ENCODE results near the gene TEDC2.
"Not testable (repeated sequence)": the region's sequence is repeated elsewhere in the genome, so short reads cannot be mapped to it uniquely, and the experiment has no call there.

Gene TEDC2

DNA sequence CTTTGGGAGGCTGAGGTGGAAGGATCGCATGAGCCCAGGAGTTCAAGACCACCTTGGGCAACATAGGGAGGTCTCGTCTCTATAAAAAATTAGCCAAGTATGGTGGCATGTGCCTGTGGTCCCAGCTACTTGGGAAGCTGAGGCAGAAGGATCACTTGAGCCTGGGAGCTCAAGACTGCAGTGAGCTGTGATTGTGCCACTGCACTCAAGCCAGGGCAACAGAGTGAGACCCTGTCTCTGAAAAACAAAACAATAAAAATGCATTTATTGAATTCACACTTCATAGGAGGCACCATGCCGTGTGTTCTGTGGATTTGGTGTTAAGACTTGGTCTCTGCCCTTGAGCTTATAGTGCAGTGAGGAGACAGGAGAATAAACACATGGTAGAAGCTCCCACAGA, 17.4 kb downstream of the TEDC2 start:
- DNase-seq (ENCODE audit: low read depth, low spot score) = no peak

DNA sequence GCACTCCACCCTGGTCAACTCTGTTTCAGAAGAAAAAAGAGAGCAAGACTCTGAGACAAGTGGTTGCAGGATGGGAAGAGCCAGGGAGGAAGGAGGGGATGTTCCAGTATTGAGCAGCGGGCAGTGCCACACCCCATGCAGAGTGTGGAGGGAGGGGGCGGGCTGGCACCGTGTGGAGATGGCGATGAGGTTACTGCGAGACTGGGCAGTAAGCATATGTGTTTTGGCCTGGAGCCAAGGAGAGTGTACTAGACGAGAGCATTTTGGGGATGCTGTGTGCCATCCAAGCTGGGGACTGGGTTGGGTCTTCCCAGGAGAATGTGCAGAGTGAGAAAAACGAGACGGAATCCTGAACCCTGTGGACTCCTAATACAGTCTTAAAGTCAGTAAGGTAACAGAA, 18.4 kb downstream of the TEDC2 start:
- no peak for DNase-seq (ENCODE audit: low read depth, low spot score)

DNA sequence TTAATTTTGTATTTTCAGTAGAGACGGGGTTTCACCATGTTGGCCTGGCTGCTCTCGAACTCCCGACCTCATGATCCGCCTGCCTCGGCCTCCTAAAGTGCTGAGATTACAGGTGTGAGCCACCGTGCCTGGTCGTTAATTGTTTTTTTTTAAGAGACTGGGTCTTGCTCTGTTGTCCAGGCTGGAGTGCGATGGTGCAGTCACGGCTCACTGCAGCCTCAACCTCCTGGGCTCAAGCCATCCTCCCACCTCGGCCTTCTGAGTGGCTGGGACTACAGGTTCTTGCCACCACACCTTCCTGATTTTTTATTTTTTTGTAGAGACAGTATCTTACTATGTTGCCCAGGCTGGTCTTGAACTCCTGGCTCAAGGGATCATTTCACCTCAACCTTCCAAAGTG, 20.1 kb downstream of the TEDC2 start:
- not testable (repeated sequence) for DNase-seq (ENCODE audit: low read depth, low spot score)

DNA sequence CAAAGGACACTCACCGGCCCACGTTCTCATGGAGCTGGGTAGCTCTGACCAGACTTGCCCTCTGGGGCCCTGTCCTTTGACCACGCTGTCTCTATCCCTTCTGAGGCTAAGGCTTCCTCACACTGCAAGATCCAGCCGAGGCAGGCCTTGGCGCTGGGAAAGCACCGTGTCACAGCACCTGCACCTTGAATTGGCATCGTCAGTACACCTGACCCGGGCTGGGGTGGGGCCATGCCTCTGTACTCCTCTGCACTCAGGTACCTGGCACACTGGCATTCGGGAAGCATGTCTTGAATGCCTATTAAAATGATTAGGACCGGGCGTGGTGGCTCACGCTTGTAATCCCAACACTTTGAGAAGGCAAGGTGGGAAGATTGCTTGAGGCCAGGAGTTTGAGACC, 21.0 kb downstream of the TEDC2 start:
- no peak for DNase-seq (ENCODE audit: low read depth, low spot score)

DNA sequence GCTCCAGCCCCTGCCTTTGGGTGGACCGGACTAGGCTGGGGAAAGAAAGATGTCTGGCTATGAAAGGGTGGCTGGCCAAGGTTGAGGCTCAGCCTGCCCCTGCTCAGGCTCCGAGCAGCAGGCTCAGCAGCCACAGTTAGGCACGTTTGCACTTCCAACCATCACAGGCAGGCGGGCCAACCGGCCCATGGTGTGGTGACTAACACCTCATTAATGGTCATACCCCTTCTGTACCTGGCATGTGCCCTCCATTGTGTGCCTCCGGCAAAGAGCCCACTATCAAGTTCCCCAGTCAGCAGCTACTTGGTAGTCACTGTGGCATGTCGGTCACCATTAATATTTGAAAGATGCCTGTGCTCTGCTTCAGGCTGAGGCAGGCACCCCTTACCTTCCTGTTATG, 21.8 kb downstream of the TEDC2 start:
- no peak for DNase-seq (ENCODE audit: low read depth, low spot score)

DNA sequence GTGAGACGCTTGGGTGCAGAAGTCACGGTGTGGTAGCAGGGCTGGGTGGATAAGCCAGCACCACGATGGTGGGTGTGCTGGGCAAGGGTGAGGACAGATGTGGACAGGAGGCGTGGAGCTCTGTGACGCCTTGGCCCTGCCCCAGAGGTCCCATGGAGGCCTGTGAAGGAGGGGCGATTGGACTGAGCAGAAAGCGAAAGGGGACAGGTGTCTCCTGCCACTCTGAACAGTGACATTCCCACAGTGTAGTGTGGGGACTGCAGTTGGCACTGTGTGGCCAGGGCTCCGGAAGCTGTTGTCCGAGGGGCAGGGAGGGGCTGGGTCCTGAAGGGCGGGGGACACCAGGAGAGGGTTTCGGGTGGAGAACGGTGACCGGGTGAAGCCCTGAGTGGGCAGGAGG, 22.3 kb downstream of the TEDC2 start:
- DNase-seq (ENCODE audit: low read depth, low spot score) = no peak

DNA sequence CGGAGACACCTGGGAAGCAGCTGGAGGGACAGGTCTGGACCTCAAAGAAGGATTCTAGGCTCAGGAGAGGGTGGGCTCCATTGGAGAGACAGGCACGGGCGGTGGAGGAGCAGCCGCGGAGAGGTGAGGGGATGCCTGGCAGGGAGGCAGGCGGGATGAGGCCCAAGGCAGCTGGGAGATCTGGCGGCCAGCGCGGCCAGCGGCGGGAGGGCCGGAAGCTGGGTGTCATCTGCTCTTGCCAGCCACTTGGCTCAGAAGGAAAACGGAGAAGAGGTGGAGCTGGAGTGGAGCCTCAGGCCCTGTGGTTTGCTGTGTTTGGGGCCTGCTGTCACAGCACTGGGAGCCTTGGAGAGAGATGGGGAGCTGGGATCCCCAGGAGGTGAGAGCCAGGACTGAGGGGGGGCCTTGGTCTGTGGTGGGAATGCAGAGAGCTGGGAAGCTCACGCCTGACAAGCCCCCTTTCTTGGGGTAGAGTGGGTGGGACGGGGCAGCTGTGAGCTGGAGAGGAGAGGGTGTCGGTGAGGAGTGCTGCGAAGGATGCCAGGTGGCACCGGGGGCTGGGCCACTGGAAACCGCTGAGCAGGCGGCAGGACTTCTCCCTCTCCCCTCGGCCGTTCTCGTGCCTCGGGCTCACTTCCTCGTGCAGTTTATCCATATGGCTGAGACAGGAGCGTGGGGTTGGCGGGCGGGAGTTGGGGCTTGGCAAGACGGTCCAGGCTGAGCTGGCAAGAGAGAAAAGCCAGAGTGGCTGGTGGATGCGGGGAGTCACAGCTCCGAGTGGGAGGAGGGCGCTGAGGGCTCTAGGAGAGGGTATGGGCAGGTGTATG, 23.0 kb downstream of the TEDC2 start:
- no peak for DNase-seq (ENCODE audit: low read depth, low spot score)

DNA sequence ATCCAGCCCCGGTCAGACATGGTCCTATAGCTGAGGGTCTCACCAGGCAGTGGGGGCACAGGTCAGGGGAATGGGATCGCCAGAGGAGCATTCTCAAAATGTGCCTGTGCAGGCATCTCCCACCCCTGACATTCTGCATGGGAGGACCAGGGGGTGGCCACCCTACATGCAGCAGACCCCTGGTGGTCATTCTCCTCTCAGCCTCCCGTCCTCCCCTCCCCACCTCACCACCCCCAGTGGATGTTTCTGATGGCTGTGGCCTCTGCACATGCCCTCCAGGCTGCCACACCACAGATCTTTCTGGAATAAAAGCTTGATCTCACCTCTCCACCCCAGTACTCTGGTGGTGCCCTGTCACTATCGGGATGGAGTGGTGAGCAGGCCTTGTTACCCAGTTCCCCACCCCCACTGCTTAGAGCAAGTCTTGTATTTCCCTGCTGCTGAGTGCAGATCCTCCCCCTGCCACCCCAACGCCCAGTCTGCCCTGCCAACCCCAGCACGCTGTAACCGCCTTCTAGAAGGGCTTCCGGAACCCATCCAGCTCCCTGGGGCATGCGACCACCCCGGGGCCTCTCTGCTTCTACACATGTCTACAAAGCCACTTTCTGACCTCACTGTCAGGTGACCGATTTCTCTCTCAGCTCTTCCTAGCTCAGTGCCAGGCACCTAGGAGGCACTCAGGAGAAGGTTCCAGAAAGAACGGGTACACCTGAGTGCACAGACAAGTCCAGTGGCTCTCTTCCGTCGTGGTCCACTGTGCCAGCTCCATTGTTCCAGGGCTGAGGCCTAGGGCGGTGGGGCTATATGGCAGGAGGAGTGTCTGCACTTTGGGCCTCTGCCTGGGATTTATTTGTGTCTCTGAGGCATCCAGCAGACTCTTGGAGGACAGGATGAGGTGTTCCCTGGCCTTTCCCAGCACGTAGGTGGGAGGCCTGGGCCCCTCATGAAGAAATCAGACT, 24.3 kb downstream of the TEDC2 start:
- DNase-seq (ENCODE audit: low read depth, low spot score) = no peak

DNA sequence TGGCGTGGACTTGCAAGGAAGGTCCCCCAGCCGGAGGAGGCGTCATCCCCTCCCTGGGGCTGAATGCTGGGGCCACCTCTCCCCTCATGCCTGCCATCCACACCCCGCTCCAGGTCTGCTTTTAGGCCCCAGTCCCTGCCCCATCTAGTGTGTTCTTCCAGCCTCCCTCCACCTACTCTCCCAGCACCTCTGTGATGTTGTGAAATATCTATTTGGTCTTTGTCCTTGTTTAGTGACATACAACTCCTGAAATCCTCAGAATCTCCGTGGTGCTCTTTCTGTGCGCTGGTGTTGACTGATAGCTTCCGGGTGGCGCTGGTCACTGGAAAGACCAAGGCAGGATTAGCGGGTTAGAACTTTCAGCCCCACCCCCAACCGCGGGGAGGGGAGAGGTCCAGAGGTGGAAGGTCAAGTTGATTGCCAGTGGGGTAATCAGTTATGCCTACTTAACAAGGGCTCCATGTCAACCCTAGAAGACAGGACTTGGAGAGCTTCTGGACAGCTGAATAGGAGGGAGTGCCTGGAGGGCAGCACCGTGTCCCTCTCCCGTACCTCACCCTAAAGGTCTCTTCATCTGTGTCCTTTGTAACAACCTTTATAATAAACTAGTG, 25.1 kb downstream of the TEDC2 start:
- no peak for DNase-seq (ENCODE audit: low read depth, low spot score)

DNA sequence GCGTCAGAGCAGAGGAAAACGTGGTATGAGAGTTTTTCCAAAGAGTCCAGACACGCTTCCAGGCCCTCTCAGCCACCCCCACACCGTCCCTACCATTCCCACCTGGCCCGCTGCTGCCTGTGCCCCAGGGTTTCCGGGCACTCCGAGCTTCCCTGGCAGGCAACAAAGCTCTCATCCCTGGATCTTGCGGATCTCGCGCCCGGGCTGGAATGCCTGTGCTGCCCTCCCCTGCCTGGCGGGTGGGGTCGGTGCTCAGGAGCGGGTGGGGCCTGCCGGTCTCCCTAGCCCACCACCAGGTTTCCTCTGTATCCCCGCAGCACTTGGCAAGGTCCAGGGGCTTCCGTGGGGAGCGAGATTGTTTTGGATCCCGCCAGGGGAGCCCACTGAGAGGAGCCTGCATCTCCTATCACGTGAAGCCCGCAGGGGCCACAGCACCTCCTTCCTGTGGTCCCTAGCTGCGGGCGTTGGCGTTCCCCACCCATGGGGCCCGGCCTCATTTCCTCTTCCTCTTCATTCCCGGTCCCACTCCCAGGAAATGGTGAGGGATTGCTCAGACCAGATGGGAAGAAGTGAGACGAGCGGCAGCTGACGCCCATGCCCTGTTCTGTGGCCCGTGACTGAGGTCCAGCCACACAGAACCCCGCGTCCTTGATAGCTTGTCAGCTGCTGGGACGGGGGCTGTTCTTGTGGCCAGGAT, 26.1 kb downstream of the TEDC2 start:
- DNase-seq (ENCODE audit: low read depth, low spot score) = no peak

DNA sequence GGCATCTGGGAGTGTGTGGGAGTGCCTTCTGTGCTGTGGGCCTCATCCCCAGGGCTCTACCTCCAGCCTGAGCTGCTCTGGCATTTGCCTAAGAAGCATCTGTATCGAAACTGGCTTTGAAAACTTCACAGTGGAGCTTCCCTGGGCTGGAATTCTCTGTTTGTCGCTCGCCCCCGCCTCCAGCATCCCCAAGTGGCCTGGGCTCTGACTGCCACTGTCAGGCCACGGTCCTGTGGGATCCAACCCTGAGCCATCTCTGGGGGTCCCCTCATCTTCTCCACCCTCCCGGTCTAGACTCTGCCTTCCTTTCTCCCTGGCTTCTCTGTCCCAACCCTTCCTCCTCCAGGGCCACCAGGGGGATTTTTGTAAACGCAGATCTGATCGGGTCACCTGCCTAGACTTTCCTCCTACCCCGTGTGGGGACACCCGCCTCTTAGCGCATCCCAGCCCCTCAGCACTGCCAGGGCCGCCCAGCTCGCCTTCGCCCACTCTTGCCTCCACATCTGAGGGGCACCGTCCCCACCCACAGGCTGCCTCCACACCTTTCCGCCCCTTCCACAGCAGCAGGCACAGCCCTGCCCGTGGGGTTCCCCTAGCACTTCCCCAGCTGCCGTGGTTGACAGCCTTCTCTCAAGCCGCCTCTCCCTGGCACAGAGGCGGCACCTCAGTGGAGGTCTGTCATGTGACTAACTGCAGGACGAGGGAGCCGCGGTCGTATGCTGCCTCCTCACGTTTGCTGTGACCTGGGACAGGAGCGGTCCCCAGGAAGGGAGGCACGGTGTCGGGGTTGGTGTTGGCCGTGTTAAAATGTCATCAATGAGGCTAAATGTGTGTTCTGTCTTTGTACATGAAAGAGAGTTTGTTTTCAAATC, 27.0 kb downstream of the TEDC2 start:
- no peak for DNase-seq (ENCODE audit: low read depth, low spot score)

DNA sequence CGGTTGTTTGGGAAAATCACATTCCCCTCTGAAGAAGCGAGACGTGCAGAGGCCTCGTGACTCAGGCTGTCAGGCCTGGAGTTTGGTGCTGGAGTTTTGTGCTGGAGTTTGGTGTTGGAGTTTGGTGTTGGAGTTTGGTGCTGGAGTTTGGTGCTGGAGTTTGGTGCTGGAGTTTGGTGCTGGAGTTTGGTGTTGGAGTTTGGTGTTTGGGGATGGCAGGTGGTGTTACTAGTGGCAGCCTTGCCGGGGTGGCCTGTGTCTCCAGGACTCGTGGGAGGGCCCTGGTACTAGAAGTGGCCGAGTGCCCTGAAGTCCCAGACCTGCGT, 27.6 kb downstream of the TEDC2 start:
- no peak for DNase-seq (ENCODE audit: low read depth, low spot score)

DNA sequence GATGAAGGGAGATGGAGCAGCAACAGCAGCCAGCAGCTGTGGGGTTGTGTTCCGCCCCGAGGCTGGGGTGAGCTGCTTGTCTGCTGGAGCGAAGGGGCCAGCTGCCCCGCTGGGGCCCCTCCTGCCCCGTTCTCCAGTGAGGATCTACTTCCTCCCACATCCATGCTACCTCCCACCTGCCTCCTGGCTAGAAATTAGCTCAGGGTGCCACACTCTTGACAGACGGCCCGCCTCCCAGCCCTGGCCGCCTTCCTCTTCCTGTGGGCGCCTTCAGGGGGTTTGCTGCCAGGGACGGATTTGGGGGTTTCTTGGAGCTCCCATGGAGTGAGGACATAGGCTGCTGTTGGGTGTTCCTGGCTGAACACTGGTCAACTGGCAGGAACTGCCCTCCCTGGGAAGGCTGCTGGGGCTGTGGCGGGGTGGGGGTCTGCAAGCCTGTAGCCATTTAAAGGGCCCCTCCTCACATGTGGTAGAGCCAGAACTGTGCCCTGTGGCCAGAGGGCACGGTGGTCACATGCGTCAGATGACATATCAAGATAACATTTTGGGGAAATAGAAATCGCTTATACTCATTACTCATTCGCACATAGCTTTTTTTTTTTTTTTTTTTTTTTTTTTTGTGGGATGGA, 28.1 kb downstream of the TEDC2 start:
- DNase-seq (ENCODE audit: low read depth, low spot score) = no peak

DNA sequence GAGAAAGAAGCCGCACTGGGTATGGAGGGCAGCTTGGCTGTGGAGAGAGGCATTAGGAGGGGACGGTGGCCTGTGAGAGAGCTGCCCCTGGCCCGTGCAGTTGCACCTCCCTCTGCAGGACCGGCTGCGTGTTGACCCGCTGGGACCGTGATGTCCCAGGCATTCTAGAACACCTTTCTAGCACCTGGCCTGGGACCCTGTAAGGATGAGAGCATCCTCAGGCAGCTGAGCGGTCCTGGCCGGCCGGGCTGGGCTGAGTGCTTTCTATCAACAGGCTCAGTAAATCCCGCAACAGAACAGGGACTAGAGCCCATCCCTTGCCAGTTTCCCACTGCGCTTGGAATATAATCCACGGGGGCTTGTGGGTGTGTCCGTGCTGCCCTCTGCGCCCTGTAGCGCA, 29.7 kb downstream of the TEDC2 start:
- no peak for DNase-seq (ENCODE audit: low read depth, low spot score)

DNA sequence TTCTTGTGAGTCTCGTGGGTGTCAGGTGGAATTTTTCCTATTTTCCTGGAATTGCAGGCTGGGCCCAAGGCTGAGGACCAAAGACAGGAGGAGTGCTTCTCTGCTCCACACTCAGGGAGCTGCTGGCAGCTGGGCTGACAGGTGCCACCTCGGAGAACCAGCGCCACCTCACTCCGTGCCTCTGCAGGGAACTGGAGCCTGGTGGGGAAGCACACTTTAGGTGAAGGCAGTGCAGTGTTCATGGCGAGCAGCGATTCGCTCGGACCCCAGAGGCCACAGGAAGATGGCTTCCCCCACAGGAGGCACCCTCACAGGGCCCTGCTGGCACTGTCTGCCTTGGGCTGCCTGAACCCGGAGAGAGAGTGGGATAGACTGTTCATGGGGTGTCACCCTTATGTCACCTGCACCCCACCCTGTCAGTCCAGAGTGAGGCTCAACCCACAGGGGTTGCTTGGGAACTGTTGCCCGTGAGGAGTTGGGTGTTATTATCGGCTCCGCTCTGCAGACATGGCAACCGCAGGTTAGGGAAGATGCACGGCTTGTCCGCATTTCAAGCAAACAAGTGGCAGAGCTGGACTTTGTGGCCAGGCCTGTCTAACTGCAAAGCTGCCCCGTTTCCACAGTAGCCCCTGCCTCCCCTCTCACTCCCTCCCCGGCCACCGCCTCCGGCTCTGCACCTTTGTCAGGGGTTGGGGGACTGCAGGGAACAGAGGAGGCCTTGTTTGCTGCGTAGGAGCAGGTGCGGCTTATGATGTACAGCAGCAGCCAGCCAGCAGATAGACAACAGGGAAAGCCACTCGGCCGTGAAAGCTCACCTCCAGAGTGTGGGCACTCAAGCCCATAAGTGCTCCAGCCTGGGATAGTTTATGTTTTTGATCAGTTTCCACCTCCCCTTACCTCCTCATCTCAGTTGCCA, 30.5 kb downstream of the TEDC2 start:
- DNase-seq (ENCODE audit: low read depth, low spot score) = no peak

DNA sequence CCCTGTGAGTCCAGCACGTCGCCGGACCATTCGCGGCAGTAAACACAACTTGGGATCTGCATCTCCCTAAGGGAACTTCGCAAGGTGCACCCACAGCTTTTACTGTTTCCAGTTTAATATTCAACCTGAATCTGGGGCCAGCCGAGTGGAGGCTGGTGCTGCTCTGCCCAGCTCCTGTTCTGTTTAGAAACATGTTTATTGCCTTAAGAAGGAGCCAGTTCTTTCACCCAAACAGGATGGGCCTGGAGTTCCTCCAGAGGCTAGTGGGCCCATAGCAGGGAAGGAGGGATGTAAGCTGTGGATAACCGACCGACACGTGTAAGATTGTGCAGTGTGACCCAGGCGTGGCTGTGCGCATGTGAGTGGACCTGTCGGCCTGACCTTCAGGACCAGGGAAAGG, 32.4 kb downstream of the TEDC2 start:
- DNase-seq (ENCODE audit: low read depth, low spot score) = no peak

DNA sequence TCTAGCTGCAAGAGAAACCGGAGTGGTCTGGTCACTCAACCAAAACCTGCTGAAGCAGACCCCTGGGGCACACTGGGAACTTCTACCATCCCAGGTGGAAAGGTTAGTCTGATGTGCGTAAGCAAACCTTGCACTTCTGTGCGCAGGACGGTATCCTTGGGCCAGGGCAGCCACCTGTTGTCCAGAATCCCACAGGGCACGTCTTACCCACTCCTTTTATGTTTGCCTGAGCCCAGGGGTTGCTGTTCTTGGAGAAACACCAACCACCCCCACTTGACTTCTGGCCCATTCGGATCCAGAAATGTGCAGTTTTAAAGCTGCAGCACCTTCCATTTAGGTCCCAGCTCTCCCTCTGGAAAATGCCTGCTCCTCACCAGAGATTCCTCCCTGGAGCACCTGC, 33.7 kb downstream of the TEDC2 start:
- DNase-seq (ENCODE audit: low read depth, low spot score) = no peak

DNA sequence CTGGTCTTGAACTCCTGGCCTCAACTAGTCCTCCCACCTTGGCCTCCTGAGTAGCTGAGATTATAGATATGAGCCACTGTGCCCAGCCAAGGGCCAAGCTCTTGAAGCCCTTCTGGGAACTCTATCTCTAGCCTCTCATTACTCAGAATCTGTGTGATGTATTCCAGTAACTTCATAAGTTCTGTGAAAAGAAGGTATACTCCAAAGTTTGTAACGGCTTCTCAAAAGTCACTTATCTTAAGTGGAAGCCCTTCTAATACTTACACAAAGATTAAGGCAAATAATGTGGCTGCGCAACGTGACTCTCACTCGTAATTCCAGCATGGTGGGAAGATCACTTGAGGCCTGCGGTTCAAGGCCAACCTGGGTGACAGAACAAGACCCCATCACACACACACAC, 34.7 kb downstream of the TEDC2 start:
- no peak for DNase-seq (ENCODE audit: low read depth, low spot score)

DNA sequence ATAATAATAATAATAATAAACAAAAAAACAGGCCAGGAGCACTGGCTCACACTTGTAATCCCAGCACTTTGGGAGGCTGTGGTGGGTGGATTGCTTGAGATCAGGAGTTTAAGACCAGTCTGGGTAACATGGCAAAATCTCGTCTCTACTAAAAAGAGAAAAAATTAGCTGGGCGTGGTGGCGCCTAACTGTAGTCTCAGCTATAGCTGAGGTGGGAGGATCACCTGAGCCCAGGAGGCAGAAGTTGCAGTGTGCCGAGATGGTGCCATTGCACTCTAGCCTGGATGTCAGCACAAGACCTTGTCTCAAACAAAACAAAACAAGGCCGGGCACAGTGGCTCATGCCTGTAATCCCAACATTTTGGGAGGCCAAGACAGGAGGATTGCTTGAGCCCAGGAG, 35.1 kb downstream of the TEDC2 start:
- DNase-seq (ENCODE audit: low read depth, low spot score) = no peak

Data from smooth muscle cell of the brain vasculature (primary cell).